ENCODE measurements around the gene EPHA10. TPM values are rescaled to one million over a fixed set of nuclear protein-coding genes. Genes with fewer than 3 reads are reported as not detected.
"Not testable (repeated sequence)": the region's sequence is repeated elsewhere in the genome, so short reads cannot be mapped to it uniquely, and the experiment has no call there.

Gene EPHA10
- total and polyA plus RNA-seq, 7 donors: 0.05 TPM; not detected in 6

DNA sequence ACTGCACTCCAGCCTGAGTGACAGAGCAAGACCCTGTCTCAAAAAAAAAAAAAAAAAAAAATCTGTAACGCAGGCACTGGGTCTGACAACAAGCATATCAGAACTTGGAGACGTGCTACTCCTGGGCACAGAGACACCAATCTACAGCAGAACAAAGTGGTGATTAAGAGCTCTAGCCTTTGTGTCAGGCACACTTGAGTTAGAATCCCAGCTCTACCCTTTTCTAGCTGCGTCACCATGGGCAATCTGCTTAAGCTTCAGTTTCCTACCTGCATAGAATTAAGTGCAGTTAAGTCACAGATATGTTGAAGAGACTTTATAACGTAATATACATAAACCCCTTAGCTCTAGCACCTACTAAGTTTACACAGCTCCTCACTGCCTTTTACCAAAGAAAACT lies 76.0 kb downstream of the EPHA10 start:
- Histone ChIP-seq H3K27me3 (ENCODE audit: insufficient read depth in 3 of 3, low read length in 2 of 3) (no peaks in the 10 kb centered on the region), H3K27ac (peak overlapping the region; percentile 89), H3K4me1 (peaks cover 22% of the 10 kb centered on the region), H3K9me3 (no peaks in the 10 kb centered on the region), H3K4me3 (peak overlapping the region; percentile 85), H3K36me3 (ENCODE audit: insufficient read depth in 1 of 2, low read depth in 1 of 2) (peaks cover 4 to 46% of the 10 kb centered on the region in 2 donors)
- TF ChIP-seq, protein P1, sequence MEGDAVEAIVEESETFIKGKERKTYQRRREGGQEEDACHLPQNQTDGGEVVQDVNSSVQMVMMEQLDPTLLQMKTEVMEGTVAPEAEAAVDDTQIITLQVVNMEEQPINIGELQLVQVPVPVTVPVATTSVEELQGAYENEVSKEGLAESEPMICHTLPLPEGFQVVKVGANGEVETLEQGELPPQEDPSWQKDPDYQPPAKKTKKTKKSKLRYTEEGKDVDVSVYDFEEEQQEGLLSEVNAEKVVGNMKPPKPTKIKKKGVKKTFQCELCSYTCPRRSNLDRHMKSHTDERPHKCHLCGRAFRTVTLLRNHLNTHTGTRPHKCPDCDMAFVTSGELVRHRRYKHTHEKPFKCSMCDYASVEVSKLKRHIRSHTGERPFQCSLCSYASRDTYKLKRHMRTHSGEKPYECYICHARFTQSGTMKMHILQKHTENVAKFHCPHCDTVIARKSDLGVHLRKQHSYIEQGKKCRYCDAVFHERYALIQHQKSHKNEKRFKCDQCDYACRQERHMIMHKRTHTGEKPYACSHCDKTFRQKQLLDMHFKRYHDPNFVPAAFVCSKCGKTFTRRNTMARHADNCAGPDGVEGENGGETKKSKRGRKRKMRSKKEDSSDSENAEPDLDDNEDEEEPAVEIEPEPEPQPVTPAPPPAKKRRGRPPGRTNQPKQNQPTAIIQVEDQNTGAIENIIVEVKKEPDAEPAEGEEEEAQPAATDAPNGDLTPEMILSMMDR (IDR thresholded peaks at IDR 0.05): no peak
- WGBS, 3 donors: 77 to 86% (median 82%) methylated on average over 4 of the region's 4 CpGs
- DNase-seq (no peak), ATAC-seq (no peak)
- intact Hi-C loops (cut with DNase I): no loop called here

DNA sequence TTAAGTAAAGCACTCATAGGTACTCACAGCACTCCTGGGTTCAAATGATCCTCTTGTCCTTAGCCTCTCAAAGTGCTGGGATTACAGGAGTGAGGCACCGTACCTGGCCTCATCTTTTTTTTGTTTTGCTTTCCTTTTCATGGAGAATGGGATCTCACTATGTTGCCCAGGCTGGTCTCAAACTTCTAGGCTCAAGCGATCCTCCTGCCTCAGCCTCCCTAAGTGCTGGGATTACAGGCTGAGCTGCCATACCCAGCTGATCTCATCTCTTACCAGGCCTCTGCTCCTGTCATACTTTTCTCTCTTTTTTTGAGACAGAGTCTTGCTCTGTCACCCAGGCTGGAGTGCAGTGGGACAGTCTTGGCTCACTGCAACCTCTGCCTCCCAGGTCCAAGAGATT lies 77.2 kb downstream of the EPHA10 start:
- H3K4me3 ChIP-seq; ATAC-seq; intact Hi-C loops (cut with DNase I); H3K9me3 ChIP-seq; DNase-seq; H3K27ac ChIP-seq; H3K27me3 ChIP-seq (ENCODE audit: insufficient read depth in 3 of 3, low read length in 2 of 3): not testable (repeated sequence)
- peaks cover 22% of the 10 kb centered on the region for H3K4me1 ChIP-seq
- peaks cover 4 to 57% of the 10 kb centered on the region in 2 donors for H3K36me3 ChIP-seq (ENCODE audit: insufficient read depth in 1 of 2, low read depth in 1 of 2)
- 89 to 95% (median 92%) methylated on average over 2 of the region's 2 CpGs for WGBS, 3 donors

DNA sequence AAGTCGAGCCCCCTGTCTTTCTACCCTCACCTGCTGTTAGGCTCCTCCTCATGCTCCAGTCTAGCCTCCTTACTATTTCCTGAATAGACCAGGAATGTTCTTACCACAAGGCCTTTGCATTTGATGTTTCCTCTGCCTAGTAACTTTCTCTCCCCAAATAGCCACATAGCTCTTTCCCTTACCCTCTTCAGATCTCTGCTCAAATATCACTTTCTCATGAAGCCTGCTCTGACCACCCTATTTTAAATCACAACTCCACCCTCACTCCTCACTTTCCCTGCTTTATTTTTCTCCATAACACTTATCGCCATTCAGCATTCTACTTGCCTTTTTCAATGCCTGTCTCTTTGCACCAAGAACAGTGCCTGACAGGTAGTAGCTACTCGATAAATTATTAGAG lies 79.2 kb downstream of the EPHA10 start:
- no peak for ATAC-seq

DNA sequence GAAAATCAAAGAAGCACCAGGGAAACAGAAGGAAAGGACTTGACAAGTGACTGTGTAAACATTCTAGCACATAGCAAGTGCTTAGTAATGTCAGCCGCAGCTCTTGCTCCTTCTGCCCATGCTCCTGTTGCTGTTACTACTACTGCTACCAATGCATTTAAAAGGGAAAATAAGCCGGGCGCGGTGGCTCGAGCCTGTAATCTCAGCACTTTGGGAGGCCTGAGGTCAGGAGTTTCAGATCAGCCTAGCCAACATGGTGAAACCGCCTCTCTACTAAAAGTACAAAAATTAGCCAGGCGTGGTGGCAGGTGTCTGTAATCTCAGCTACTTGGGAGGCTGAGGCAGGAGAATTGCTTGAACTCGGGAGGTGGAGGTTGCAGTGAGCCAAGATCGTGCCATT lies 80.7 kb downstream of the EPHA10 start:
- not testable (repeated sequence) for H3K4me3 ChIP-seq; H3K27me3 ChIP-seq (ENCODE audit: insufficient read depth in 3 of 3, low read length in 2 of 3); H3K27ac ChIP-seq; DNase-seq; ATAC-seq; H3K9me3 ChIP-seq
- intact Hi-C loops (cut with DNase I): loop anchor here in 1 of 2 donors (5.0 kb wide), 2 partner anchors 87 to 227 kb away; partner anchors contain the start of gene GNL2
- WGBS, 3 donors: 92 to 95% (median 93%) methylated on average over 9 of the region's 9 CpGs
- peaks cover 12% of the 10 kb centered on the region for H3K4me1 ChIP-seq
- peaks cover 4 to 82% of the 10 kb centered on the region in 2 donors for H3K36me3 ChIP-seq (ENCODE audit: insufficient read depth in 1 of 2, low read depth in 1 of 2)

More for the DNA sequence above, 79.2 kb downstream of the EPHA10 start:
- intact Hi-C loops (cut with DNase I): no loop called here
- Histone ChIP-seq H3K9me3 (no peaks in the 10 kb centered on the region), H3K27ac (no peak overlapping the region), H3K4me3 (no peak overlapping the region), H3K4me1 (peaks cover 18% of the 10 kb centered on the region), H3K36me3 (ENCODE audit: insufficient read depth in 1 of 2, low read depth in 1 of 2) (peaks cover 4 to 76% of the 10 kb centered on the region in 2 donors), H3K27me3 (ENCODE audit: insufficient read depth in 3 of 3, low read length in 2 of 3) (no peaks in the 10 kb centered on the region)
- DNase-seq: no peak
- WGBS, 3 donors: 87 to 93% (median 91%) methylated on average over 3 of the region's 3 CpGs
- TF ChIP-seq, protein P1 (IDR thresholded peaks at IDR 0.05): no peak

DNA sequence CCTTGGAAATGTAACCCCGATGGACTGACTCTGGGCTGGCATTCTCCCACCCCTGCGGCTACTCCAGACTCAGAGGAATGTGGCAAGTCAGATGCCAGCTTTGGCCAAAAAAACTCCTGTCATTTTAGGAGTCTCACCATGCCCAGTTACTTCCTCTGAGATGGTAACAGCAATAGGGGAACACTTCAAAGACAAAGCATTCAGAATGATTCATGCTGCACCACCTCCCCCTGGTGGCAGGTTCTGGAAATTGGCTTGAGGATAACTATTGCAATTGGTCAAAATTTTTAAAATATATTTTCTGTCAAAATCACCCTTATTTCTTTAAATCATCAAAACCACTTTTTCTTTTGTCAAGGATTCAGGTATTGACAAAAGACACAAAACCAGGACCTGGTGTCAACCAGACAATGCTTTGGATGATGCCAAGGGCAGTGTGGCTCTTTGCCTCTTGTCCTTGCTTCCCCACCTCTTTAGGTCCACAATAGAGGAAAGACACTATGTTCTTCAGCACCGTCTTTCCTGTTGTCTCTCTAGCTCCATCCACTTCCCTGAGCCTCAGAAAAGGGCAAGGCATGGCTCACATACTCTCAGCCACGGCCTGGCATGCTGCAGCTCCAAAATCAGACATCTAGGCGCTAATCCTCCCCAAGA lies 82.5 kb downstream of the EPHA10 start:
- Histone ChIP-seq H3K27me3 (ENCODE audit: insufficient read depth in 3 of 3, low read length in 2 of 3) (no peaks in the 10 kb centered on the region), H3K4me3 (no peak overlapping the region), H3K4me1 (peaks cover 3% of the 10 kb centered on the region), H3K9me3 (no peaks in the 10 kb centered on the region), H3K27ac (no peak overlapping the region), H3K36me3 (ENCODE audit: insufficient read depth in 1 of 2, low read depth in 1 of 2) (peaks cover 4 to 71% of the 10 kb centered on the region in 2 donors)
- intact Hi-C loops (cut with DNase I): loop anchor here (2.0 to 5.0 kb wide), 3 partner anchors 85 to 228 kb away; partner anchors contain the start of gene GNL2 (in 1 of the 2)
- WGBS, 3 donors: 57 to 69% (median 59%) methylated on average over 5 of the region's 5 CpGs
- DNase-seq: peak; percentile 58 to 76
- ATAC-seq: peak; percentile 64 to 87 (median 76)
- TF ChIP-seq, protein P1 (IDR thresholded peaks at IDR 0.05): peak; percentile 87

Measured in psoas muscle (tissue), 8 donors.